Stimulated activated CD4-positive, alpha-beta T cell treated with anti-CD3 and anti-CD28 coated beads, Interleukin-1b, Interleukin-23, amount 100 ng/mL, for 1 hour (primary cell): ENCODE data around the gene NOL7.

Source experiments
- DNase-seq, 2 donors: peaks; one replicate each; pipeline ENCODE4 v3.0.0-alpha.2; 2020; ENCODE audit warnings: low read depth in 2 of 2

The NOL7 gene

DNA sequence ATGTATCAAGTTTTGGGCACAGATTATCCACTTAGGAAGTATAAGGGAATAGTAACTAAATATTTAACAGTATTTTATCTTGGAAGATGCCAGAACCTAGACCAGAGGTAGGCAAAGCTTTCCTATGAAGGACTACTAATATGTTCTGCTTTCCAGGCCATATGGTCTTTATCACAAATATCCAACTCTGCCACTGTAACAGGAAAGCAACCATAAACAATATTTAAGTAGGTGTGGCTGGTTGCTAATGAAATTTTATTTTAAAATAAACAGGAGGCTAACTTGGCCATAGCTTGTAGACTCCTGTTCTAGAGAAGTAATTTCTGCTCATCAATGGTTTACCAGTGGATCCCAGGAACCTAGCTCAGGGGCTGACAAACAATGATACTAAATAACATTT is 39.4 kb downstream of the NOL7 start:
- DNase-seq = no peak

DNA sequence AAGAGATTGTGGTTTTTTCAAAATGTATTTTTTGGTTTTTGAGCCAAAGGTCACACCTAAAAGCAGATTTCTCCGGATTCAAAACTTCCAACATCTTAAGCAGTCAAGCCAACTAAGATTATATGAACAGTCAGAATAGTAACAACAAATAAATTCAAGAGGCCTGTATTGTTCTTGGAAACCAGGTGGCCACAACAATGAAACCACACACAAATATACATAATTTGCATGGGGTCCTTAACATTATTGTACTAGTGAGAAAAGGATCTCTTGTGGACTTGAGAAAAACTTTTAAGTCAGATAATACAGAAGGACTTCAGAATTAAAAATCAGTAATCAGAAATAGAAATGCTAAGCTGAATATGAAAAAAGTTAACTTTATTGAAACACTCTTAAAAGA is 40.6 kb downstream of the NOL7 start:
- no peak for DNase-seq

DNA sequence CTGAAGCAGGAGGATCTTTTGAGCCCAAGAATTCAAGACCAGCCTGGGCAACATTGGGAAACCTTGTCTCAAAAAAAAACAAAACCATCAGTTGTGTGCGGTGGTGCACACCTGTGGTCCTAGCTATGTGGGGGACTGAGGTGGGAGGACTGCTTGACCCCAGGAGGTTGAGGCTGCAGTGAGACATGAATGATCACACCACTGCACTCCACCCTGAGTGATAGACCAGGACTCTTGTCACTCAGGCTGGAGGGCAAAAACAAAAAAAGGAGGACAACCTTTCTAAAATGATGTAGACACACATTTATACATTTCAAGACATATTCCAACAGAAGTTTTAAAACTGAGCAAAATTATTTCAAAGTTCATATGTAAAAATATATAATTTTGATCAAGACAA is 45.1 kb downstream of the NOL7 start:
- no peak for DNase-seq

GRCh38 chr6:13660893-13661292 is 45.8 kb downstream of the NOL7 start:
- no peak for DNase-seq

GRCh38 chr6:13661647-13662046 is 46.5 kb downstream of the NOL7 start:
- DNase-seq = no peak

DNA sequence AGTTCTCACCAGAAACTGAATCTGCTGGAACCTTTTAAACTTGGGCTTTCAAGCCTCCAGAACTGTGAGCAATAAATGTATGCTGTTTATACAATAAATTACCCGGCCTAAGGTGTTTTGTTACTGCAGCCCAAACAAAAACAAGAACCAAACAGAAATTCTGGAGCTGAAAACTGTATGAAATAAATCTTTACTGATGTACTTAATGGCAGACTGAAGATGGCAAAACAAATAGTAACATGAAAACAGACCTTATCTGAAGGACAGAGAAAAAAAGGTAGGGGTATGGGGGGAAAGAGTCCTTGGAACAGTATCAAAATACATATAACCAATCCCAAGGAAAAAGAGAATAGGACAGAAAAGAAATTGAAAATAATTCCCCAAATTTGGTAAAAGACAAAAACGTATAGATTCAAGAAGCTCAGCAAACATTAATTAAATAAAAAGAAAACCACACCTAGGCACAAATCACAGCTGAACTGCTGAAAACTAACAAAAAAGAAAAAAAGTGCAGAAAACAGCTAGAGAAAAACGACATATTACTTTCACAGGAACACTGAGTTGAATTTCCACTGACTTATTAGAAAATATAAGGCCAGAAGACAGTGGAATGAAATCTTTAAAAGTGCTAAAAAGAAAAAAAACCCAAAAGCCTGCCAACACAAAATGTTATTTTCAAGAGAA is 47.7 kb downstream of the NOL7 start:
- DNase-seq = no peak

GRCh38 chr6:13663986-13664385 is 48.9 kb downstream of the NOL7 start:
- DNase-seq = no peak

- DNase-seq = no peak
Measured at GRCh38 chr6:13664703-13665352, 49.7 kb downstream of the NOL7 start.

DNA sequence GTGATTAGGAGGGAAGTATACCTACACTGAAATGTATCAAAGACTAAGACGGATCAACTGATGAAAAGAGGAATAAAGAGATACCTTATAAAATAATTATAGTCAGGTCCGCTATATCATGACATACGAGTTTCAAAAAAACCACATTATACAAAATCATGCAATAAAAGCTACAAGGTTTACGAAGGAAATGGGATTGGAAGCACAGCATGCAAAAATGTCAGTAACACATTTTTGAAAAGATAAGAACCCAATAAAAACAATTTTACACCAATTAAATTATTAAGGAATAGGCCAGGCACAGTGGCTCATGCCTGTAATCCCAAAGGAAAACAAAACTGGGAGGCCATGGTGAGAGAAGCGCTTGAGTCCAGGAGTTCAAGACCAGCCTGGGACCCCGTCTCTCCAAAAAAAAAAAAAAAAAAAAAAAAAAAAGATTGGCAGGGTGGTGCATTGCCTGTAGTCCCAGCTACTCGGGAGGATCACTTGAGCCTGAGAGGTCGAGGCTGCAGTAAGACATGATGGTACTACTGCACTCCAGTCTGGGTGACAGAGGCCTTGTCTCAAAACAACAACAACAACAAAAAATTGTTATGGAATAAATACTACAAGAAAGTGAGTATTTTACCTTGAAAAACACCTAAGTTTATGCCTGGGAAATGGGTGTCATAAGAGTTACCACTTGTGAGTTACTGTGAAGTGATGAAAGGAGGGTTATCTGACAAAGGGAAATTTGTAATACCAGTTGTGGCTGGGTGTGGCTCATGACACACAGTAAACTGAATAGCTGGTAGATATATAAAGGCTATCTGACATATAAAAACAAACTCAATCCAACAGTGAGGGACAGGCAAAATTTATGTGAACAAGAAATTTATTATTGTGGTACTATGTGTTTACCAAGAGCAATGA is 51.3 kb downstream of the NOL7 start:
- DNase-seq = no peak

DNA sequence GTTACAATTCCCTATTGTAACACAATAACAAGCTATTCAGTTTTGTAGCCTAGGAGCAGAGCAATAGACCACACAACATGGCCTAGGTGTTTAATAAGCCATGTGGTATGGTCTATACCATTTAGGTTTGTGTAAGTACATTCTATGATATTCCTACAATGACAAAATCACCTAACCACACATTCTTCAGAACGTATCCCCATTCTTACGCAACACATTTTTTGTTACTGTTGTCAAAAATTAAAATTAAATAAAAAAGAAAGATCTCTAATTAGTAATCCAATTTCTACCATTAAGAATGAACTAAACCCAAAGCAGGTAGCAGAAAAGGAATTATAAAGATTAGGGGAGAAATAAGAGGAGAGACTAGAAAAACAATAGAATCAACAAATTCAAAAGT is 52.5 kb downstream of the NOL7 start:
- no peak for DNase-seq

- no peak for DNase-seq
Measured at GRCh38 chr6:13668291-13668928, 53.3 kb downstream of the NOL7 start.

DNA sequence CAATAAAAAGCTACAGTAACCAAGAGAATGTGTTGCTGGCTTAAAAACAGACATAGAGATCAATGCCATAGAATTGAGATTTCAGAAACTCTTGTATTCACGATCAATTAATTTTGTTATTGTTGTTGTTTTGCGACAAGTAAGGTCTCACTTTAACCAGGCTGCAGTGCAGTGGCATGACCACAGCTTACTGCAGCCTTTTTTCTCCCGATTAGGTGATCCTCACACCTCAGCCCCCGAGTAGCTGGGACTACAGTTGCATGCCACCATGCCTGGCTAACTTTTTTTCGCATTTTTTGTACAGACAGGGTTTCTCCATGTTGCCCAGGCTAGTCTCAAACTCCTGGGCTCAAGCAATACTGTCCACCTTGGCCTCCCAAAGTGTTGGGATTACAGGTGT is 54.3 kb downstream of the NOL7 start:
- DNase-seq = no peak
